Measurements from ENCODE around the gene JMJD6.
A peak's percentile ranks its signal among the peaks of the same experiment; 100 is the strongest.

The JMJD6 gene

DNA sequence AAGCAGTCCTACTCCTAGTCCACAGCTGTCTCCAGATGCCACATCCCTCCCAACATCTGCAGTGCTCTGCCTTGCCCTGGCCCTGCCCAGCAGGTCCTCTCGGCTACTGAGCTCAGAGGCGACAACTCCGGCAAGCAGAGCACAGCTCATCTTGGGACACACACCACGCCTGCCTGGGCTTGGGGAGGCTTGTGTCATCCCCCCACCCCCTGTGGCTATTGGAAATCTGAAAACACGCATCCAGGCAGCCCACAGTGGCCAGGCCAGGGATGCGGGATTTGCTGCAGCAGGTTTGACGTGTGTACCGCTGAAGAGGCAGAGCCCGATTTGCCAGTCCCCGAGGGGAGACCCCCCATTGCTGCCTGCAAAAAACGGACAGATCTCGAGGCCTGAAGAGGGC is 41.0 kb downstream of the JMJD6 start:
- TF ChIP-seq, protein P1, sequence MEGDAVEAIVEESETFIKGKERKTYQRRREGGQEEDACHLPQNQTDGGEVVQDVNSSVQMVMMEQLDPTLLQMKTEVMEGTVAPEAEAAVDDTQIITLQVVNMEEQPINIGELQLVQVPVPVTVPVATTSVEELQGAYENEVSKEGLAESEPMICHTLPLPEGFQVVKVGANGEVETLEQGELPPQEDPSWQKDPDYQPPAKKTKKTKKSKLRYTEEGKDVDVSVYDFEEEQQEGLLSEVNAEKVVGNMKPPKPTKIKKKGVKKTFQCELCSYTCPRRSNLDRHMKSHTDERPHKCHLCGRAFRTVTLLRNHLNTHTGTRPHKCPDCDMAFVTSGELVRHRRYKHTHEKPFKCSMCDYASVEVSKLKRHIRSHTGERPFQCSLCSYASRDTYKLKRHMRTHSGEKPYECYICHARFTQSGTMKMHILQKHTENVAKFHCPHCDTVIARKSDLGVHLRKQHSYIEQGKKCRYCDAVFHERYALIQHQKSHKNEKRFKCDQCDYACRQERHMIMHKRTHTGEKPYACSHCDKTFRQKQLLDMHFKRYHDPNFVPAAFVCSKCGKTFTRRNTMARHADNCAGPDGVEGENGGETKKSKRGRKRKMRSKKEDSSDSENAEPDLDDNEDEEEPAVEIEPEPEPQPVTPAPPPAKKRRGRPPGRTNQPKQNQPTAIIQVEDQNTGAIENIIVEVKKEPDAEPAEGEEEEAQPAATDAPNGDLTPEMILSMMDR (IDR thresholded peaks at IDR 0.05; ENCODE audit: low read length, missing control alignments), result no peak
- H3K4me3 ChIP-seq (replicated peaks; ENCODE audit: low read depth, low read length), result no peak overlapping the region
- DNase-seq (ENCODE audit: low read depth), result no peak

DNA sequence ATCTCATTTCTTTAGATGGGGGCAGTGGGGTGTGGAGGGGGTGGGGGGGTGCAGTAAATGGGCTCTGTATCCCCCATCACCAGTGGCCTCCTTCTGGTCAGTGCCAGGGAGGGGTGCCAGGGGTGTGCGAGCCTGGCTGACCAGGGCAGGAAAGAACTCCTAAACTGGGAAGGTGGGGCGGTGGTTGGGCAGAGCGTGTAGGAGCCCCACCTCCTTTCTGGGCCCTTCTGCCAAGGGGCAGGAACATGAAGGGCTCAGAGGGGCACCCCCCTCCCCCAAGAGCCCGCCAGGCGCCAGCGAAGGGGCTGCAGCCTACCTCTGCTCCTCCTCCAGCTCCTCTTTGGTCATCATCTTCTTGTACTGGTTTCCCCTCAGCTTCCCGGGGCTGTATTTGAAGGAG is 41.6 kb downstream of the JMJD6 start:
- no peak overlapping the region for H3K4me3 ChIP-seq (replicated peaks; ENCODE audit: low read depth, low read length)
- TF ChIP-seq, protein P1 (IDR thresholded peaks at IDR 0.05; ENCODE audit: low read length, missing control alignments), result no peak
- DNase-seq (ENCODE audit: low read depth), result no peak

DNA sequence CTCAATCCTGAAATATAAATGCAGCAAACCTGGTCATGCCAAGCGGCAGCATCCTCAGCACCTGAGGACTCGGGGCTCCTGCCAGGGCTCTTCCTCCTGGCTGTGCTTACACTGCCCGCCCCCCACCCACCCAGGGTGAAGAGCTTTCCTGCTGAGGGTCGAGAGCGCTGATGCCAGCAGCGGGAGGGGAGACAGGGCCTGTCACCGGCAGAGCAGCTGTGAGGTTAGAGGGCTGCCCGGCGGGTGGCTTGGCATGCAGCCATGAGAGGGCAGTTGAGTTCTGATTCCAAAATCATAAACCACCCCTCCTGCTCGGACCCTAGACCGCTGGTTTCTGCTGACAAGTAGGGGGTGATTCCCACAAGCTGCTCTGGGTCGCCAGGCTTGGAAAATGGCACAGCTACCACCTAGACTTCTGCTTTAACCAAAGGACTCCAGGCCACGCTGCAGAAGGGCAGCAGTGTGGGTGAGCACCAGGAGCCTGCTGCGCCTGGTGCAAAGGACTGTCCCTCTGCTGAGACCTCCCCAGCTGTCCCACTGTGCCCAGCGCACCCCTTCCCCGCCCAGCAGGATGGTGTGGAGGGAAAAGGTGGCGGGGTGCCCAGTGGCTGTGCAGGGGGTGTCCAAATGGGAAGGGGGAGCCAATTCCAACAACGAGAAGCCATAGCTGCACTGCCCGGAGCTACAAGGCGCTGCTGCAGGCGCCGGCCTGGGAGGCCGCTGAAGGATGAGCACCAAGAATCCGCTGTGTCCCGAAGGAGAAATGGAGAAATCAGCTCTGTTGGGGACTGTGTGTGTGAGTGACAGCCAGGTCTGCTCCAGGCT is 42.3 kb downstream of the JMJD6 start:
- TF ChIP-seq, protein P1 (IDR thresholded peaks at IDR 0.05; ENCODE audit: low read length, missing control alignments), result no peak
- no peak for DNase-seq (ENCODE audit: low read depth)
- H3K4me3 ChIP-seq (replicated peaks; ENCODE audit: low read depth, low read length), result no peak overlapping the region

DNA sequence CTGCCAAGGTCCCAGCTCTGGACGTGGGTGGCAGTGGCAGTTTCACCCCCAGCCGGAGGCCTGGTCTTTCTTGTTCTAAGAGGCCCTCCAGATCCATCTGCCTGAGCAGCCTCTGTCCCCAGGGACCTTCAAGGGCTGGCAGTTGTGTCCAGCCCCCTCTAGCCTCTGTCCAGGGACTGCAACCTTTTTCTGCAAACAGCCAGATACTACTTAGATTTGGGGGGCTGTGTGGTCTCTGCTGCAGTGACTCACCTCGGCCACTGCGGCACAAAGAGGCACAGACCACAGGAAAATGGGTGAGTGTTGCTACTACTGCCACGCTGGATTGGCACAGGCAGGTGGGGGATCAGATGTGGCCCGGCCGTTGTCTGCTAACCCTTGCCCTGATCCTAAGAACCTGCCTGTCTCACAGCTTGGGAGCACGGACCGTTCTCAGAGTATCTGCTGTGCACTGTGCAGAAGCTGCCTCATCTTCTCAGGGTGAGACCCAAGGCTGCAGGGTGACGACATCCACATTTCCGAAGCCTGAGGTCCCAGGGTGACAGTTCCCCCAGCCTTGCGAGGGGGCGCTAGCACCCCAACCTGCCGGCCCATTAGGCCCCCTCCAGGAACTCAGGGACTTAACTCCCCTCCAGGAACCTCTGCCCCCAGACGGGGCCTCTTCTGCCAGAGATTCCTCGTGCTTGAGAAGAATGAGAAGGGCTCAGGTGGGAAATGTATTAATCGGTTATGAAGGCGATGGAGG is 43.2 kb downstream of the JMJD6 start:
- TF ChIP-seq, protein P1 (IDR thresholded peaks at IDR 0.05; ENCODE audit: low read length, missing control alignments), result no peak
- H3K4me3 ChIP-seq (replicated peaks; ENCODE audit: low read depth, low read length), result no peak overlapping the region
- DNase-seq (ENCODE audit: low read depth), result no peak

DNA sequence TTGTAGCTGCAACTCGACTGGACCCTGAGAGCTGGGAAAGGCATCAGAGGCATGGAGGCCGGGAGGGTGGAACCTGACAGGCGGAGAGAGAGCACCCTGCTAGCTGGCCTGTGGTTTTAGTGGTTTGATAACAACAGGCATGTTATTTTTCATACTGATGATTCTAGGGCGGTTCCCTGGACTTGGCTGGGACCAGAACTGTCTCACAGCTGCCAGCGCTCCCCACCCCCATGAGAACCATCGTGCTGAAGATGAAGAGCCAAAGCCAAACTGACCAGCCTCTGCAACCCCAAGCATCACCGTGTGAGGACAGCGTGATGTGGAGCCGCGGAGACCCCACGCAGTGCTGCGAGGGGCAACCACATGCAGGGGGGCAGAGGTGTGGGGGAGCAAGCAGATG is 44.1 kb downstream of the JMJD6 start:
- TF ChIP-seq, protein P1 (IDR thresholded peaks at IDR 0.05; ENCODE audit: low read length, missing control alignments), result no peak
- no peak overlapping the region for H3K4me3 ChIP-seq (replicated peaks; ENCODE audit: low read depth, low read length)
- peak; percentile 78 for DNase-seq (ENCODE audit: low read depth)

DNA sequence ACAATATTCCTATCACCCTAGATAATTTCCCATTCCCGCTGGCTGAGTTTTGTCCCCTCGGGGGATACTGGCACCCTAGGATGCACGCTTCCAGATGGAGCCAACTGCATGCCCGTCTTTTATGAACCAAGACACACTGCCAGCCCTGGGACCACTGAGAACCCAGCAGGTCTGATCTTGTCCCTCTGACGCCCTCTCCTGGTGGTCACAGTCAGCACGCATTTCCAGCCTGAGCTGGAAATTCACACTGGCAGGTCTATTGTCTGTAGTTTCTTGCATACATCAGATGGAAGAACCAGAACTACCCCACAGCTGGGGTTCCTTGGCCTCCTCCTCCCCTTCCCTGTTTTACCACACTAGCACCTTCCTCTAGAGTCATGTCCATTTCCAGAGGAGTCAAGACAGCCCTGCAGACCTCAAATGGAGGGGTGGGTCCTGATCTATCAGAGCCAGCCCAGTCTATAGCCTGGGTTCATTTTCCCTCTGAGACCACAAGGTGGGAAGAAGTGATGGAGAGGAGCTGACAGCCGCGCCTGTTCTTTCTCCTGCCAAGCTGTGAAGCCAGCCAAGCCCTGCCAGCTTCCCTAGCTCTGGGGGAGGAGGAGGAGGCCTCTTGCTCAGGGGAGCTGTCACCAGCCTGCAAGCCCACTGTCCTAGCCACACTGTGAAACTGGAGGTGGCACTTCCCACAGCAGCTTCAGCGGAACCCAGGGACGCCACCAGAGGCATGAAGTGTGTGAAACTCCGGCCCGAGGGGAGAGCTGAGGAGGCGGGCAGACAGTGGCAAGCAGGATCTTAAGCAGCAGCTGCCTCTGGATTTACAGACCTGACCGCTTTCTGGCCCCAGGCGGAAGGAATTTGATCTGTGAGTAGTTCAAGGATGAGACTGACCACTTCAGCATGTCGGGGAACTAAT is 44.9 kb downstream of the JMJD6 start:
- TF ChIP-seq, protein P1 (IDR thresholded peaks at IDR 0.05; ENCODE audit: low read length, missing control alignments), result peak; percentile 91
- peak; percentile 84 for DNase-seq (ENCODE audit: low read depth)
- no peak overlapping the region for H3K4me3 ChIP-seq (replicated peaks; ENCODE audit: low read depth, low read length)

Measured in fibroblast of pulmonary artery (primary cell).